MCF 10A (cell line): ENCODE results near the gene RBP3. TPM values are rescaled to one million over a fixed set of nuclear protein-coding genes. Genes with fewer than 3 reads are reported as not detected.

Source experiments
- BruUV-seq: library from RNA; stranded (reverse); fragments of 400-500 nt; replicated peaks from 2 replicates; lab custom pipeline; 2021; lab: Mats Ljungman, UMichigan
- CTCF ChIA-PET: fragments of 300-600 bp; sonication (Branson Sonifier 250); formaldehyde crosslinking; extraction: SDS; loops from one replicate; lab custom pipeline; 2021; ENCODE audit warnings: antibody characterized with exemption, inconsistent platforms; lab: Yijun Ruan, JAX
- POLR2A ChIA-PET: fragments of 300-600, 350-650 bp; sonication (Branson Sonifier 250); formaldehyde crosslinking; extraction: SDS; loops from one replicate; lab custom pipeline; 2020; ENCODE audit warnings: antibody characterized with exemption, inconsistent platforms; lab: Yijun Ruan, JAX
- DNase-seq: peaks from one replicate; pipeline ENCODE4 v3.0.0-alpha.2; 2018; ENCODE audit not compliant: unreplicated experiment
- H3K27ac Mint-ChIP-seq: one replicate; pipeline ENCODE4 v1.8.0; 2022; ENCODE audit warnings: mild to moderate bottlenecking, low read depth, mixed read lengths; ENCODE audit not compliant: unreplicated experiment
- H3K27me3 Mint-ChIP-seq: one replicate; pipeline ENCODE4 v1.8.0; 2022; ENCODE audit warnings: mixed read lengths; ENCODE audit not compliant: insufficient read depth, unreplicated experiment
- H3K36me3 Mint-ChIP-seq: one replicate; pipeline ENCODE4 v1.8.0; 2022; ENCODE audit warnings: mild to moderate bottlenecking, moderate library complexity, mixed read lengths; ENCODE audit not compliant: insufficient read depth, unreplicated experiment
- H3K4me1 Mint-ChIP-seq: one replicate; pipeline ENCODE4 v1.8.0; 2022; ENCODE audit warnings: mixed read lengths; ENCODE audit not compliant: insufficient read depth, unreplicated experiment
- H3K4me3 Mint-ChIP-seq: one replicate; pipeline ENCODE4 v1.8.0; 2022; ENCODE audit warnings: mild to moderate bottlenecking, moderate library complexity, mixed read lengths; ENCODE audit not compliant: unreplicated experiment
- H3K9me3 Mint-ChIP-seq: one replicate; pipeline ENCODE4 v1.8.0; 2022; ENCODE audit warnings: mixed read lengths; ENCODE audit not compliant: unreplicated experiment
- intact Hi-C: fragments of 100-400 bp; cut with micrococcal nuclease; formaldehyde crosslinking; loops from 2 replicates; pipeline ENCODE4 v1.14.1; 2022
- total RNA-seq: library from RNA; stranded (reverse); gene quantifications from 2 replicates; pipeline ENCODE4 v1.2.3, GENCODE V29; 2022
- TF ChIP-seq, protein P1 (sequence below): fragments of 200-600 bp; IDR thresholded peaks from one replicate; pipeline ENCODE4 v1.8.0; 2022; ENCODE audit warnings: antibody characterized with exemption, mild to moderate bottlenecking; ENCODE audit not compliant: unreplicated experiment

The RBP3 gene
- total RNA-seq, 1 experiment from 2014 or later: not detected

DNA sequence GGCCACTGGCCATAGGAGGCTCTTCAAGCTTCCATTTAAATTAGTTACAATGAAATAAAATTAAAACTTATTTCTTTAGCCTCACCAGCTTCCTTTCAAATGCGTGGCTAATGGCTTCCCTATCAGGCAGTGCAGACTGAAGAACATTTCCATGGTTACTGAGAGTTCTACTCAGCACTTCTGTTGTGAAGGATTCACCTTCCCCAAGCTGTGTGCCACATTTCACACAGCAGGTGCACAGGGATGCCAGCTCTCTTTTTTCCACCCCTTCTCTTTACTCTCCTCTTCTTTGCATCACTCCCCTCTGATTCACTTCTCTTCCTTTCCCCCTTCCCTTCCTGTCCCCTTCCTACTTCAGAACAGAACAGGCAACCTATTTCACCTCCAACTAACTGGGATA is 25.1 kb upstream of the RBP3 start:
- H3K4me1 Mint-ChIP-seq: peaks cover 5% of the 10 kb centered on the region
- peaks cover 36% of the 10 kb centered on the region for H3K27me3 Mint-ChIP-seq
- DNase-seq: no peak
- H3K9me3 Mint-ChIP-seq: no peaks in the 10 kb centered on the region
- TF ChIP-seq, protein P1, sequence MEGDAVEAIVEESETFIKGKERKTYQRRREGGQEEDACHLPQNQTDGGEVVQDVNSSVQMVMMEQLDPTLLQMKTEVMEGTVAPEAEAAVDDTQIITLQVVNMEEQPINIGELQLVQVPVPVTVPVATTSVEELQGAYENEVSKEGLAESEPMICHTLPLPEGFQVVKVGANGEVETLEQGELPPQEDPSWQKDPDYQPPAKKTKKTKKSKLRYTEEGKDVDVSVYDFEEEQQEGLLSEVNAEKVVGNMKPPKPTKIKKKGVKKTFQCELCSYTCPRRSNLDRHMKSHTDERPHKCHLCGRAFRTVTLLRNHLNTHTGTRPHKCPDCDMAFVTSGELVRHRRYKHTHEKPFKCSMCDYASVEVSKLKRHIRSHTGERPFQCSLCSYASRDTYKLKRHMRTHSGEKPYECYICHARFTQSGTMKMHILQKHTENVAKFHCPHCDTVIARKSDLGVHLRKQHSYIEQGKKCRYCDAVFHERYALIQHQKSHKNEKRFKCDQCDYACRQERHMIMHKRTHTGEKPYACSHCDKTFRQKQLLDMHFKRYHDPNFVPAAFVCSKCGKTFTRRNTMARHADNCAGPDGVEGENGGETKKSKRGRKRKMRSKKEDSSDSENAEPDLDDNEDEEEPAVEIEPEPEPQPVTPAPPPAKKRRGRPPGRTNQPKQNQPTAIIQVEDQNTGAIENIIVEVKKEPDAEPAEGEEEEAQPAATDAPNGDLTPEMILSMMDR: no peak
- POLR2A ChIA-PET: no interaction called here
- no peak overlapping the region for H3K27ac Mint-ChIP-seq
- intact Hi-C loops: no loop called here
- BruUV-seq: no TSS peak
- CTCF ChIA-PET: interaction anchor here (0.8 to 2.8 kb wide), 5 partner anchors 8 to 298 kb away, joined by 3 to 12 read pairs (median 5); no protein-coding TSS in a partner anchor
- H3K4me3 Mint-ChIP-seq: no peak overlapping the region
- no peaks in the 10 kb centered on the region for H3K36me3 Mint-ChIP-seq

DNA sequence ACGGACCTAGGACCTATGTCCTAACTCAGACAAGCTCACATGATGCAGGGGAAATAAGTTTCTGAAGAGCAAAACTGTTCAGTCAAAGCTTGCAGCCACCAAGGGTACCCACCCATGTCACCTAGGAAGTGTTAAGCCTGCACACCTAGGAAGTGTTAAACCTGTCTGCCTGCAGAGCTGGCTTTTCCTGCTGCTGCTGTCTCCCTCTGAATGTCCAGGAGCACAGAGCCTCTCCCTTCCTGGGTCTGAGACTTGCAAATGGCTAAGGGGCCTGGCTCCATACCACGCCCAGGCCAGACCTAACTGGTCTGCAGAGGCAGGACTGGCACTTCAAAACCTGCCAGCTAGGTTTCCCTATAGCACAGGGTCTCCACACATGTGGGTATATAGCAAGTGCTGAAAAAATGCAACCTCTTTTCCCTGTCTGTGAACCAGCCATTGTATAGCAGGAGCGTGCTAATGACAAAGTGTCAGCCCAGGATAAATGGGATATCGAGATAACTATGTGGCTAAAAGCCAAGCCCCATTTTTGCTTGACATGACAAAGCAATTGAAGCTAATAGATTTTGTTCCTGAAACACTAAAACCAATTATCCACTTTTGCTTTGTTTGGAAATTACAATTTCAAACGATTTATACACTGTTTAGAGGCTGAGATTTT is 24.4 kb upstream of the RBP3 start:
- ChIA-PET POLR2A (interaction anchor here (0.6 to 1.6 kb wide), 2 partner anchors 9 to 135 kb away, joined by 3 to 4 read pairs; no protein-coding TSS in a partner anchor), CTCF (interaction anchor here (0.7 to 2.8 kb wide), 6 partner anchors 9 to 299 kb away, joined by 3 to 12 read pairs (median 4); partner anchors contain the start of gene GDF10)
- BruUV-seq: no TSS peak
- intact Hi-C loops: no loop called here
- no peak overlapping the region for H3K27ac Mint-ChIP-seq
- H3K4me1 Mint-ChIP-seq: peaks cover 2% of the 10 kb centered on the region
- peaks cover 36% of the 10 kb centered on the region for H3K27me3 Mint-ChIP-seq
- TF ChIP-seq, protein P1: no peak
- DNase-seq: no peak
- H3K36me3 Mint-ChIP-seq: no peaks in the 10 kb centered on the region
- H3K9me3 Mint-ChIP-seq: no peaks in the 10 kb centered on the region
- no peak overlapping the region for H3K4me3 Mint-ChIP-seq

DNA sequence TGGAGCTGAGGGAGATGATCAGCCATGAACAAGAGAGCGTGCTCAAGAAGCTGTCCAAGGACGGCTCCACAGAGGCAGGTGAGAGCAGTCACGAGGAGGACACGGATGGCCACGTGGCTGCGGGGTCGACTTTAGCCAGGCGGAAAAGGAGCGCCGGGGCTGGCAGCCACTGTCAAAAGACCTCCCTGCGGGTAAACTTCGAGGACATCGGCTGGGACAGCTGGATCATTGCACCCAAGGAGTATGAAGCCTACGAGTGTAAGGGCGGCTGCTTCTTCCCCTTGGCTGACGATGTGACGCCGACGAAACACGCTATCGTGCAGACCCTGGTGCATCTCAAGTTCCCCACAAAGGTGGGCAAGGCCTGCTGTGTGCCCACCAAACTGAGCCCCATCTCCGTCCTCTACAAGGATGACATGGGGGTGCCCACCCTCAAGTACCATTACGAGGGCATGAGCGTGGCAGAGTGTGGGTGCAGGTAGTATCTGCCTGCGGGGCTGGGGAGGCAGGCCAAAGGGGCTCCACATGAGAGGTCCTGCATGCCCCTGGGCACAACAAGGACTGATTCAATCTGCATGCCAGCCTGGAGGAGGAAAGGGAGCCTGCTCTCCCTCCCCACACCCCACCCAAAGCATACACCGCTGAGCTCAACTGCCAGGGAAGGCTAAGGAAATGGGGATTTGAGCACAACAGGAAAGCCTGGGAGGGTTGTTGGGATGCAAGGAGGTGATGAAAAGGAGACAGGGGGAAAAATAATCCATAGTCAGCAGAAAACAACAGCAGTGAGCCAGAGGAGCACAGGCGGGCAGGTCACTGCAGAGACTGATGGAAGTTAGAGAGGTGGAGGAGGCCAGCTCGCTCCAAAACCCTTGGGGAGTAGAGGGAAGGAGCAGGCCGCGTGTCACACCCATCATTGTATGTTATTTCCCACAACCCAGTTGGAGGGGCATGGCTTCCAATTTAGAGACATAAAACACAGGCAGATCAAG is 22.6 kb upstream of the RBP3 start:
- Mint-ChIP-seq H3K27me3 (peaks cover 34% of the 10 kb centered on the region), H3K4me1 (no peaks in the 10 kb centered on the region), H3K27ac (no peak overlapping the region), H3K36me3 (no peaks in the 10 kb centered on the region), H3K9me3 (no peaks in the 10 kb centered on the region), H3K4me3 (no peak overlapping the region)
- intact Hi-C loops: no loop called here
- DNase-seq: no peak
- TF ChIP-seq, protein P1: no peak
- POLR2A ChIA-PET: interaction anchor here (1.6 kb wide), 1 partner anchor 7 kb away, joined by 4 read pairs; no protein-coding TSS in a partner anchor
- BruUV-seq: no TSS peak
- CTCF ChIA-PET: interaction anchor here (0.5 to 2.8 kb wide), 6 partner anchors 12 to 409 kb away, joined by 3 to 12 read pairs (median 3); no protein-coding TSS in a partner anchor
